ENCODE data around the gene DCDC2C.

Gene DCDC2C

GRCh38 chr2:3754795-3755194 is 51.4 kb downstream of the DCDC2C start:
- H3K27me3 Mint-ChIP-seq (ENCODE audit: low read depth) = no peaks in the 10 kb centered on the region
- no peaks in the 10 kb centered on the region for H3K36me3 Mint-ChIP-seq (ENCODE audit: low read depth)
- H3K27ac Mint-ChIP-seq = no peak overlapping the region
- no peak overlapping the region for H3K4me3 Mint-ChIP-seq
- H3K9me3 Mint-ChIP-seq = peaks cover 4% of the 10 kb centered on the region
- no peaks in the 10 kb centered on the region for H3K4me1 Mint-ChIP-seq (ENCODE audit: low read depth)

- Mint-ChIP-seq H3K27me3 (ENCODE audit: low read depth) (no peaks in the 10 kb centered on the region), H3K36me3 (ENCODE audit: low read depth) (no peaks in the 10 kb centered on the region), H3K4me1 (ENCODE audit: low read depth) (no peaks in the 10 kb centered on the region), H3K9me3 (peaks cover 4% of the 10 kb centered on the region), H3K4me3 (no peak overlapping the region), H3K27ac (no peak overlapping the region)
Measured at GRCh38 chr2:3755277-3755676, 51.9 kb downstream of the DCDC2C start.

GRCh38 chr2:3756306-3756705 is 52.9 kb downstream of the DCDC2C start:
- H3K36me3 Mint-ChIP-seq (ENCODE audit: low read depth) = no peaks in the 10 kb centered on the region
- H3K27ac Mint-ChIP-seq = no peak overlapping the region
- no peak overlapping the region for H3K4me3 Mint-ChIP-seq
- H3K4me1 Mint-ChIP-seq (ENCODE audit: low read depth) = no peaks in the 10 kb centered on the region
- H3K27me3 Mint-ChIP-seq (ENCODE audit: low read depth) = no peaks in the 10 kb centered on the region
- H3K9me3 Mint-ChIP-seq = peaks cover 4% of the 10 kb centered on the region

- Mint-ChIP-seq H3K27ac (no peak overlapping the region), H3K9me3 (peaks cover 4% of the 10 kb centered on the region), H3K4me3 (no peak overlapping the region), H3K27me3 (ENCODE audit: low read depth) (no peaks in the 10 kb centered on the region), H3K36me3 (ENCODE audit: low read depth) (no peaks in the 10 kb centered on the region), H3K4me1 (ENCODE audit: low read depth) (no peaks in the 10 kb centered on the region)
Measured at GRCh38 chr2:3758906-3759305, 55.5 kb downstream of the DCDC2C start.

- Mint-ChIP-seq H3K27ac (no peak overlapping the region), H3K36me3 (ENCODE audit: low read depth) (no peaks in the 10 kb centered on the region), H3K27me3 (ENCODE audit: low read depth) (no peaks in the 10 kb centered on the region), H3K9me3 (peaks cover 4% of the 10 kb centered on the region), H3K4me3 (no peak overlapping the region), H3K4me1 (ENCODE audit: low read depth) (no peaks in the 10 kb centered on the region)
Measured at GRCh38 chr2:3759331-3759730, 56.0 kb downstream of the DCDC2C start.

GRCh38 chr2:3759761-3760160 is 56.4 kb downstream of the DCDC2C start:
- Mint-ChIP-seq H3K9me3 (peaks cover 4% of the 10 kb centered on the region), H3K4me3 (no peak overlapping the region), H3K27ac (no peak overlapping the region), H3K4me1 (ENCODE audit: low read depth) (no peaks in the 10 kb centered on the region), H3K27me3 (ENCODE audit: low read depth) (no peaks in the 10 kb centered on the region), H3K36me3 (ENCODE audit: low read depth) (no peaks in the 10 kb centered on the region)

- Mint-ChIP-seq H3K9me3 (no peaks in the 10 kb centered on the region), H3K4me1 (ENCODE audit: low read depth) (no peaks in the 10 kb centered on the region), H3K27ac (no peak overlapping the region)
Measured at GRCh38 chr2:3761272-3761671, 57.9 kb downstream of the DCDC2C start.

GRCh38 chr2:3762771-3763447 is 59.5 kb downstream of the DCDC2C start:
- no peak overlapping the region for H3K4me3 Mint-ChIP-seq
- H3K36me3 Mint-ChIP-seq (ENCODE audit: low read depth) = no peaks in the 10 kb centered on the region
- no peak overlapping the region for H3K27ac Mint-ChIP-seq
- H3K27me3 Mint-ChIP-seq (ENCODE audit: low read depth) = no peaks in the 10 kb centered on the region
- H3K9me3 Mint-ChIP-seq = no peaks in the 10 kb centered on the region
- H3K4me1 Mint-ChIP-seq (ENCODE audit: low read depth) = no peaks in the 10 kb centered on the region

More at GRCh38 chr2:3761272-3761671, 57.9 kb downstream of the DCDC2C start:
- Mint-ChIP-seq H3K36me3 (ENCODE audit: low read depth) (no peaks in the 10 kb centered on the region), H3K27me3 (ENCODE audit: low read depth) (no peaks in the 10 kb centered on the region), H3K4me3 (no peak overlapping the region)

GRCh38 chr2:3766824-3767223 is 63.4 kb downstream of the DCDC2C start:
- H3K9me3 Mint-ChIP-seq = no peaks in the 10 kb centered on the region
- H3K4me1 Mint-ChIP-seq (ENCODE audit: low read depth) = no peaks in the 10 kb centered on the region
- no peaks in the 10 kb centered on the region for H3K36me3 Mint-ChIP-seq (ENCODE audit: low read depth)
- H3K4me3 Mint-ChIP-seq = no peak overlapping the region
- no peak overlapping the region for H3K27ac Mint-ChIP-seq
- no peaks in the 10 kb centered on the region for H3K27me3 Mint-ChIP-seq (ENCODE audit: low read depth)

GRCh38 chr2:3768960-3769765 is 65.8 kb downstream of the DCDC2C start:
- no peaks in the 10 kb centered on the region for H3K4me1 Mint-ChIP-seq (ENCODE audit: low read depth)
- H3K4me3 Mint-ChIP-seq = no peak overlapping the region
- no peaks in the 10 kb centered on the region for H3K36me3 Mint-ChIP-seq (ENCODE audit: low read depth)
- H3K27ac Mint-ChIP-seq = no peak overlapping the region
- no peaks in the 10 kb centered on the region for H3K9me3 Mint-ChIP-seq
- H3K27me3 Mint-ChIP-seq (ENCODE audit: low read depth) = no peaks in the 10 kb centered on the region

GRCh38 chr2:3769766-3770165 is 66.4 kb downstream of the DCDC2C start:
- Mint-ChIP-seq H3K4me3 (no peak overlapping the region), H3K9me3 (no peaks in the 10 kb centered on the region), H3K27ac (no peak overlapping the region), H3K4me1 (ENCODE audit: low read depth) (no peaks in the 10 kb centered on the region), H3K36me3 (ENCODE audit: low read depth) (no peaks in the 10 kb centered on the region), H3K27me3 (ENCODE audit: low read depth) (no peaks in the 10 kb centered on the region)

GRCh38 chr2:3770724-3771415 is 67.5 kb downstream of the DCDC2C start:
- Mint-ChIP-seq H3K36me3 (ENCODE audit: low read depth) (no peaks in the 10 kb centered on the region), H3K9me3 (no peaks in the 10 kb centered on the region), H3K4me1 (ENCODE audit: low read depth) (no peaks in the 10 kb centered on the region), H3K27ac (no peak overlapping the region), H3K4me3 (no peak overlapping the region), H3K27me3 (ENCODE audit: low read depth) (no peaks in the 10 kb centered on the region)

GRCh38 chr2:3771576-3771975 is 68.2 kb downstream of the DCDC2C start:
- H3K4me1 Mint-ChIP-seq (ENCODE audit: low read depth) = no peaks in the 10 kb centered on the region
- H3K36me3 Mint-ChIP-seq (ENCODE audit: low read depth) = no peaks in the 10 kb centered on the region
- peaks cover 5% of the 10 kb centered on the region for H3K9me3 Mint-ChIP-seq
- no peaks in the 10 kb centered on the region for H3K27me3 Mint-ChIP-seq (ENCODE audit: low read depth)
- no peak overlapping the region for H3K4me3 Mint-ChIP-seq
- H3K27ac Mint-ChIP-seq = no peak overlapping the region

GRCh38 chr2:3774336-3774735 is 71.0 kb downstream of the DCDC2C start:
- no peak overlapping the region for H3K4me3 Mint-ChIP-seq
- H3K36me3 Mint-ChIP-seq (ENCODE audit: low read depth) = no peaks in the 10 kb centered on the region
- peaks cover 5% of the 10 kb centered on the region for H3K9me3 Mint-ChIP-seq
- peaks cover 7% of the 10 kb centered on the region for H3K27me3 Mint-ChIP-seq (ENCODE audit: low read depth)
- no peaks in the 10 kb centered on the region for H3K4me1 Mint-ChIP-seq (ENCODE audit: low read depth)
- no peak overlapping the region for H3K27ac Mint-ChIP-seq

- Mint-ChIP-seq H3K36me3 (ENCODE audit: low read depth) (no peaks in the 10 kb centered on the region), H3K9me3 (peaks cover 5% of the 10 kb centered on the region), H3K27me3 (ENCODE audit: low read depth) (peaks cover 7% of the 10 kb centered on the region), H3K27ac (no peak overlapping the region), H3K4me3 (no peak overlapping the region), H3K4me1 (ENCODE audit: low read depth) (peaks cover 6% of the 10 kb centered on the region)
Measured at GRCh38 chr2:3776311-3776710, 72.9 kb downstream of the DCDC2C start.

Measured in T-helper 1 cell treated with Interleukin-12 subunit alpha and Interleukin-12 subunit beta and Interleukin-4 antibody, amounts not matched to agents 30 μg/mL and 1 μg/mL, for 36 hours (primary cell).